SK-N-SH treated with all-trans-retinoic acid at 6 μM for 48 hours (cell line): Measurements from ENCODE around the gene CDK15.

ENCODE experiments used
- ATAC-seq: fragments of 200-7000 bp; cut with Tn5 transposase; 3 replicates; pipeline ENCODE4 v1.9.1; 2020; ENCODE audit warnings: mild to moderate bottlenecking, moderate library complexity
- ARNTL ChIP-seq: fragments of 450-650 bp; formaldehyde crosslinking; IDR thresholded peaks from 2 replicates; pipeline ENCODE4 v1.5.0; 2020; ENCODE audit warnings: low read depth, mild to moderate bottlenecking, moderate library complexity, borderline replicate concordance
- CREB5 ChIP-seq: fragments of 250-450 bp; sonication (Bioruptor Pico); IDR thresholded peaks from 2 replicates; pipeline ENCODE4 v1.5.1; 2020; ENCODE audit warnings: low read depth, mild to moderate bottlenecking, moderate library complexity
- CSDC2 ChIP-seq: fragments of 250-450 bp; sonication (Bioruptor Pico); IDR thresholded peaks from 2 replicates; pipeline ENCODE4 v1.5.0; 2020; ENCODE audit warnings: mild to moderate bottlenecking, moderate library complexity
- ESRRG ChIP-seq: fragments of 250-450 bp; sonication (Bioruptor Pico); IDR thresholded peaks from 2 replicates; pipeline ENCODE4 v1.6.1; 2021; ENCODE audit warnings: mild to moderate bottlenecking
- GLIS3 ChIP-seq: fragments of 250-450 bp; sonication (Bioruptor Pico); IDR thresholded peaks from 2 replicates; pipeline ENCODE4 v1.5.0; 2020; ENCODE audit warnings: mild to moderate bottlenecking, moderate library complexity
- ISL1 ChIP-seq: fragments of 250-450 bp; sonication (Bioruptor Pico); IDR thresholded peaks from 2 replicates; pipeline ENCODE4 v2.1.2; 2022; ENCODE audit warnings: mild to moderate bottlenecking, moderate library complexity
- OSR1 ChIP-seq: fragments of 250-450 bp; sonication (Bioruptor Pico); IDR thresholded peaks from 2 replicates; pipeline ENCODE4 v1.8.0; 2022; ENCODE audit warnings: moderate library complexity, mild to moderate bottlenecking, inconsistent platforms
- PATZ1 ChIP-seq: fragments of 250-450 bp; sonication (Bioruptor Pico); IDR thresholded peaks from 2 replicates; pipeline ENCODE4 v1.8.0; 2020; ENCODE audit warnings: mild to moderate bottlenecking, moderate library complexity, borderline replicate concordance
- RARB ChIP-seq: fragments of 250-450 bp; sonication (Bioruptor Pico); IDR thresholded peaks from 2 replicates; pipeline ENCODE4 v1.8.0; 2021; ENCODE audit warnings: mild to moderate bottlenecking, moderate library complexity
- SNAI2 ChIP-seq: fragments of 250-450 bp; sonication (Bioruptor Pico); IDR thresholded peaks from 2 replicates; pipeline ENCODE4 v1.5.0; 2020; ENCODE audit warnings: mild to moderate bottlenecking, moderate library complexity
- TCF4 ChIP-seq: fragments of 250-450 bp; sonication (Bioruptor Pico); IDR thresholded peaks from 2 replicates; pipeline ENCODE4 v1.8.0; 2021; ENCODE audit warnings: mild to moderate bottlenecking, moderate library complexity, borderline replicate concordance
- TSHZ2 ChIP-seq: fragments of 250-450 bp; sonication (Bioruptor Pico); IDR thresholded peaks from 2 replicates; pipeline ENCODE4 v1.5.0; 2020; ENCODE audit warnings: mild to moderate bottlenecking, moderate library complexity
- ZC3H10 ChIP-seq: fragments of 250-450 bp; sonication (Bioruptor Pico); IDR thresholded peaks from 2 replicates; pipeline ENCODE4 v1.5.1; 2021; ENCODE audit warnings: mild to moderate bottlenecking, moderate library complexity
- ZFP3 ChIP-seq: fragments of 250-450 bp; sonication (Bioruptor Pico); IDR thresholded peaks from 2 replicates; pipeline ENCODE4 v1.5.0; 2020; ENCODE audit warnings: mild to moderate bottlenecking, moderate library complexity
- ZFP30 ChIP-seq: fragments of 450-650 bp; formaldehyde crosslinking; IDR thresholded peaks from 2 replicates; pipeline ENCODE4 v1.5.0; 2022; ENCODE audit warnings: mild to moderate bottlenecking, moderate library complexity
- ZNF565 ChIP-seq: fragments of 450-650 bp; formaldehyde crosslinking; conservative IDR thresholded peaks from 2 replicates; pipeline ENCODE4 v1.5.0; 2020; ENCODE audit warnings: low read depth, mild to moderate bottlenecking, moderate library complexity
- ZNF70 ChIP-seq: fragments of 450-650 bp; formaldehyde crosslinking; IDR thresholded peaks from 2 replicates; pipeline ENCODE4 v1.5.0; 2020; ENCODE audit warnings: mild to moderate bottlenecking, moderate library complexity
- ZNF8 ChIP-seq: fragments of 450-650 bp; formaldehyde crosslinking; IDR thresholded peaks from 2 replicates; pipeline ENCODE4 v1.5.0; 2020; ENCODE audit warnings: mild to moderate bottlenecking, moderate library complexity

The CDK15 gene

GRCh38 chr2:201795607-201796477, 10.5 kb upstream of the CDK15 start (continued):
- no peak for TF ChIP-seq TSHZ2 (CRISPR knock-in tag)
- no peak for TF ChIP-seq ZNF565 (CRISPR knock-in tag)
- TF ChIP-seq CSDC2 (CRISPR knock-in tag) = no peak
- TF ChIP-seq ZC3H10 (CRISPR knock-in tag) = no peak

GRCh38 chr2:201796478-201796865, 9.9 kb upstream of the CDK15 start:
- no peak for ATAC-seq
- TF ChIP-seq ZFP30 (CRISPR knock-in tag) (no peak), ESRRG (no peak), OSR1 (no peak), TSHZ2 (CRISPR knock-in tag) (no peak), GLIS3 (CRISPR knock-in tag) (no peak)

GRCh38 chr2:201797175-201797840, 9.0 kb upstream of the CDK15 start:
- no peak for TF ChIP-seq ARNTL (CRISPR knock-in tag)
- TF ChIP-seq PATZ1 (CRISPR knock-in tag) = no peak
- TF ChIP-seq RARB (CRISPR knock-in tag) = no peak
- no peak for TF ChIP-seq ISL1 (CRISPR knock-in tag)
- TF ChIP-seq, all 23 proteins: peak for 0
- peak; percentile 32 for ATAC-seq

GRCh38 chr2:201798252-201798913, 8.0 kb upstream of the CDK15 start:
- TF ChIP-seq ARNTL (CRISPR knock-in tag) (no peak), ISL1 (CRISPR knock-in tag) (peak; percentile 56)
- ATAC-seq = peak; percentile 87

GRCh38 chr2:201798914-201799285, 7.4 kb upstream of the CDK15 start:
- ATAC-seq = peak; percentile 51

GRCh38 chr2:201807452-201807999, 1.2 kb downstream of the CDK15 start:
- peak; percentile 80 for ATAC-seq
- TF ChIP-seq CSDC2 (CRISPR knock-in tag) (no peak), ZNF565 (CRISPR knock-in tag) (no peak), ZFP3 (CRISPR knock-in tag) (no peak), TCF4 (no peak), ZNF70 (CRISPR knock-in tag) (no peak), SNAI2 (CRISPR knock-in tag) (no peak), ZNF8 (no peak), ZC3H10 (CRISPR knock-in tag) (no peak), CREB5 (CRISPR knock-in tag) (no peak)
